B cell (primary cell): Measurements from ENCODE around the gene SNAP47.

ENCODE experiments used
- EZH2 ChIP-seq: IDR thresholded peaks from 2 replicates; pipeline ENCODE4 v1.6.1; 2012; ENCODE audit warnings: borderline replicate concordance, low read depth, mild to moderate bottlenecking, moderate library complexity, low read length; ENCODE audit not compliant: insufficient read depth, poor library complexity, severe bottlenecking
- TF ChIP-seq, protein P1 (sequence below): fragments of 200-600 bp; IDR thresholded peaks from one replicate; pipeline ENCODE4 v1.8.0; 2022; ENCODE audit warnings: antibody characterized with exemption, mild to moderate bottlenecking

DNA sequence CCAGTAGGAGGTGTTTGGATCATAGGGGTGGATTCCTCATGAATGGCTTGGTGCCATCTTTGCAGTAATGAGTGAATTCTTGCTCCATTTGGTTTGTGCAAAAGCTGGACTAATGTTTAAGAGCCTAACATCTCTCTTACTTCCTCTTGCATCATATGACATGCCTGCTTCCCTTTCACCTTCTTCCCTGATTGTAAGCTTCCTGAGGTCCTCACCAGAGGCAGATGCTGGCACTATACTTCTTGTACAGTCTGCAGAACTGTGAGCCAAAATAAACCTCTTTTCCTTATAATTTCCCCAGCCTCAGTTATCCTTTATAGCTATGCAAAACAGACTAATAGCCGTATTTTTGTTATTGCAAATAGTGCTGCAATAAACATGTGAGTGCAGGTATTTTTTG is 88.3 kb downstream of the SNAP47 start:
- TF ChIP-seq, protein P1, sequence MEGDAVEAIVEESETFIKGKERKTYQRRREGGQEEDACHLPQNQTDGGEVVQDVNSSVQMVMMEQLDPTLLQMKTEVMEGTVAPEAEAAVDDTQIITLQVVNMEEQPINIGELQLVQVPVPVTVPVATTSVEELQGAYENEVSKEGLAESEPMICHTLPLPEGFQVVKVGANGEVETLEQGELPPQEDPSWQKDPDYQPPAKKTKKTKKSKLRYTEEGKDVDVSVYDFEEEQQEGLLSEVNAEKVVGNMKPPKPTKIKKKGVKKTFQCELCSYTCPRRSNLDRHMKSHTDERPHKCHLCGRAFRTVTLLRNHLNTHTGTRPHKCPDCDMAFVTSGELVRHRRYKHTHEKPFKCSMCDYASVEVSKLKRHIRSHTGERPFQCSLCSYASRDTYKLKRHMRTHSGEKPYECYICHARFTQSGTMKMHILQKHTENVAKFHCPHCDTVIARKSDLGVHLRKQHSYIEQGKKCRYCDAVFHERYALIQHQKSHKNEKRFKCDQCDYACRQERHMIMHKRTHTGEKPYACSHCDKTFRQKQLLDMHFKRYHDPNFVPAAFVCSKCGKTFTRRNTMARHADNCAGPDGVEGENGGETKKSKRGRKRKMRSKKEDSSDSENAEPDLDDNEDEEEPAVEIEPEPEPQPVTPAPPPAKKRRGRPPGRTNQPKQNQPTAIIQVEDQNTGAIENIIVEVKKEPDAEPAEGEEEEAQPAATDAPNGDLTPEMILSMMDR, result no peak
- TF ChIP-seq EZH2, result no peak
